A204.1 (cell line): Measurements from ENCODE around the gene GALNT17.
"Not testable (repeated sequence)": the region's sequence is repeated elsewhere in the genome, so short reads cannot be mapped to it uniquely, and the experiment has no call there.

Source experiments
- FAIRE-seq: peaks from 2 replicates; lab custom pipeline; 2012; peaks lifted over from hg19 to GRCh38; lab: Jason Lieb, UNC

GALNT17 gene

DNA sequence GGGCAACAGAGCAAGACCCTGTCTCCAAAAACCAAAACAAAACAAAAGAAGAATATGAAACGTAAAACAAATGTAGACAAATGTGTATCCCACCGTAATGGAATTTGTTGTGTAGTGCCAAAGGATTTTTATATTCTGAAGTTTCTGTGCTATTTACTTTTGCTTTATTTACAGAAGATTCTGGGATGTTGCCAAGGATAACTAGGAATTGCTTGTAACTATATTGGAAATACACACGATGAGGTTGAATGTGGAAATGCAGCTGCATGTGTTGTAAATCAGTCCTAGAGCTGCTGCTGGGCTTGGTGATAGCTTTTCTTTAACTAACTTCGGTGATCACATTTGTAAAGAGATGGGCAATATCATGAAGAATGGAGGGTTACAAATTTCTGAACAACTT lies 39.5 kb downstream of the GALNT17 start:
- no peak for FAIRE-seq

- FAIRE-seq, result no peak
These were observed 42.0 kb downstream of the GALNT17 start for GRCh38 chr7:71173955-71174354.

- no peak for FAIRE-seq
These were observed 50.5 kb downstream of the GALNT17 start for GRCh38 chr7:71182438-71182935.

DNA sequence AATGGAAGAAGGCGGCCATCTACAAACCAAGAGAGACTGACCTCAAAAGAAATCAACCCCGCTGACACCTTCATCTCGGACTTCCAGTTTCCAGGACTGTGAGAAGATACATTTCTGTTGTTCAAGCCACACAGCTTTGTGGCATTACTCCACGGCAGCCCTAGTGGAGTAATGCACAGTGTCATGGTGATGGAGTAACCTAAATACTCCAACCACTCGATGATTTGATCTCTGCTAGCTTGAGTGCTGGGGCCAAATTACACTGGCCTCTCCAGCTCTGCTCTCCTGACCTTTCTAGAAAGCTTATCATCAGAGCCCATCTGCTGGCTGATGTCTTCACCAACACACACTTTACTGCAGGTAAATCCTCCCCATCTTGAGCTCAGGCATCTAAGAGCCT lies 52.2 kb downstream of the GALNT17 start:
- FAIRE-seq, result no peak

DNA sequence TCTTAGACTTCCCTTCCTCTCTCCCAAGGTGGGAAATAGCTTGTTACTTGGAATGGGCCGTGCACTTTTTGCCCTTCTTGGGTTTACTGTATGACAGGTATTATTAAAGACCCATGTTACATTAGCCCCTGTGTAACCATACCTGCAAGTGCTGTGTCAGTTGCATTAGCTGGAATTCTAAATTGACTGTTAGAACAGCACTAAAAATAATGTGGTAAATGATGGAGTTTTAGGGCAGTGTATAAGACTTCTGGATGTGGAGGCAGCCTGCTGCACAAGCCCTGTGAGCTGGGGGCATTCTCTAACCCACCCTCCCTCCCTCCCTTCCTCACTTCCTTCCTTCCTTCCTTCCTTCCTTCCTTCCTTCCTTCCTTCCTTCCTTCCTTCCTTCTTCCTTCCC lies 52.7 kb downstream of the GALNT17 start:
- FAIRE-seq, result no peak

DNA sequence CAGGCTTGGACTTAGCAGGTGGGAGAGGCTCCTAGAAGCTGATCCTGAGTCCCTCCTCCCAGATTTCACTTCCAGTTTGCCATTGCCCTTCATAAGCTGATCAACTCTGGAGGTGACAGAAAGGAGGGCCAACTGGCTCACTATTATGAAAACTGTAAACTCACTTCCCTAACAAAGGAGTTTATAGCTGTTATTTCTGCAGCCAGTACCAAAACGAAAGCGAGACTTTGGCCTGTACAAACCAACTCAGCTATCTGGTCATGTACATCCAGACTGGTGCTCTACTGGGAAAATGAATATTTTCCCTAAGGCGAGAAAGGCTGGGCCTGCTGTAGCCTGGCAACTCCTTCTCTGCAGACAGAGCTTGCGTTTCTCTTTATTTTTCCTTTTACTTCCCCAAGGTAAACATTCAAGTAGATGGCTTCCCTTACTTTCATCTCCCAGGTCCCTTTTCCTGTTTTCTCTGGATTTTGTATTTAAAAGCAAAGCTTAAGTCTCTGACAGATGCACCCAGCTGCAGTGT lies 54.7 kb downstream of the GALNT17 start:
- FAIRE-seq, result no peak

DNA sequence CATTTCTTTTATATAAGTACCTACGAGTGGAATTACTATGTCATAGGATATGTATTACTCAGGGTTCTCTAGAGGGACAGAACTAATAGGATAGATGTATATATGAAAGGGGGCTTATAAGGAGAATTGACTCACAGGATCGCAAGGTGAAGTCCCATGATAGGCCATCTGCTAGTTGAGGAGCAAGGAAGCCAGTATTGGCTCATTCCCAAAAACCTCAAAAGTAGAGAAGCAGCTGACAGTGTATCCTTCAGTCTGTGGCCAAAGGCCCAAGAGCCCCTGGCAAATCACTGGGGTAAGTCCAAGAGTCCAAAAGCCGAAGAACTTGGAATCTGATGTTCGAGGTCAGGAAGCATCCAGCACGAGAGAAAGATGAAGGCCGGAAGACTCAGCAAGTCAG lies 59.8 kb downstream of the GALNT17 start:
- FAIRE-seq, result no peak

DNA sequence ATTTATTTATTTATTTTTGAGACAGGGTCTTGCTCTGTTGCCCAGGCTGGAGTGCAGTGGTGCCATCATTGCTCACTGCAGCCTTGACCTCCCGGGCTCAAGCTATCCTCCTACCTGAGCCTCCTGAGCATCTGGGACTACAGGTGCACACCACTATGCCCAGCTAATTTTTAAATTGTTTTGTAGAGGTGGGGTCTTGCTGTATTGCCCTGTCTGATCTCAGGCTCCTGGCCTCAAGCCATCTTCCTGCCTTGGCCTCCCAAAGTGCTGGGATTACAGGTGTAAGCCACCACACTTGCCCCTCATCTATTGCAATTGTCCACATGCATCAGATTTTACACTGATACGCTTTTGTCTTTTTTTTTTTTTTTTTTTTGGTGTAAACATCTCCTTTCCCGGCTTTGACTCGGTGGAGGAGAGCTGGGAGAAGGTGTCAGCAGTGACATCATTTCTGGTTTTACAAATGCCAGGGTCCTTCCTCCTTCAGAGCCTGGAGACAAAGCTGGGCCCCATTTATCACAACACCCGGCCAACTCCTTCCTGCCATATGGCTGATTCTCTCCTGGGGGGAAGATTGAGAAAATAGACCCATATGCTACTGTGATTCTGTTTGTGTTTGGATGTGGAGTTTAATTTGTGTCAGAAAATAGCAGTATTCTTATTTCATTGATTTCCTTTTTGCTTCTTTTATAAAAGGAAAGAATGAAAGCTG lies 61.3 kb downstream of the GALNT17 start:
- no peak for FAIRE-seq

DNA sequence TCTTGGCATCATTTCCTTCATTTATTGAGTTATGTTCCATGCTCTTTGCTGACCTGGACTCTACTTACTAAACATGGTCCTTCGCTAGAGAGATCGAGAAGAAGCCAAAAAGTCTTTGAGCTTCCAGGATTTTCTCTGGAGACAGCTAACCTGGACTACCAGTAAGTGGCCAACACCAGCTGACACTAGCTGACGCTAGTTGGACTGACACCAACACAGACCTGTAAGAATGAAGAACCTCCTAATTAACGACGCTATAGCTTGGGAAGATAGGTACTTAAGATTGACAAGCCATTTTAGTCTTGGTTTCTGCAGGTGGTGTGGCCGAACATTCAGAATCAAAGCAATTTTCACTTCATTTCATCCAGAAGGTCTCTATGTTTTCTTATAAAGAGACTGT lies 66.4 kb downstream of the GALNT17 start:
- no peak for FAIRE-seq

DNA sequence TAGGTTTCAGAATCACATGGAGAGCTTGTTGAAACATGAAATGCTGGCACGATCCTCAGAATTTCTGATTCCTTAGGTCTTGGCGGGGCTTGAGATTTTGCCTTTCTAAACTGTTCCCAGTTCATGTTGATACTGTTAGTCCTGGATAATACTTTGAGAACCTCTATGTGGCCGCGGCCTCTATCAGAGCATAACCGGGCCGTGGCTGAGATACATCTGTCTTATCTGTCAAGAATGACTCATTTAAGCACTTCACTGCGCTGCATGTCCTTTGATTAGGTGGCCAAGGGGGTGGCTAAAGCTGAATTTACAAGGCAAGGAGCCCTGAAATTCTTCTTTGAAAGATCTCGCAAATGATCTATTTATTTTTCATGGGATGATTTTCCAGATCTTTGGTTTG lies 66.9 kb downstream of the GALNT17 start:
- no peak for FAIRE-seq

- no peak for FAIRE-seq
These were observed 74.2 kb downstream of the GALNT17 start for GRCh38 chr7:71206184-71206583.

- no peak for FAIRE-seq
These were observed 76.9 kb downstream of the GALNT17 start for GRCh38 chr7:71208881-71209280.

DNA sequence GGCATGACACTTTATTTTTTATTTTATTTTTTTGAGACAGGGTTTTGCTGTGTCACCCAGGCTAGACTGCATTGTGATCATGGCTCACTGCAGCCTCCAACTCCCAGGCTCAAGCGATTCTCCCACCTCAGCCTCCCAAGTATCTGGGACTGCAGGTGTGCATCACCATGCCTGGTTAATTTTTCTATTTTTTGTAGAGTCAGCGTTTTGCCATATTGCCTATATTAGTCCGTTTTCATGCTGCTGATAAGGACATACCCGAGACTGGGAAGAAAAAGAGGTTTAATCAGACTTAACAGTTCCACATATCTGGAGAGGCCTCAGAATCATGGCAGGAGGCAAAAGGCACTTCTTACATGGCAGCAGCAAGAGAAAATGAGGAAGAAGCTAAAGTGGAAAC lies 77.5 kb downstream of the GALNT17 start:
- FAIRE-seq, result not testable (repeated sequence)

GRCh38 chr7:71210220-71210619 lies 78.3 kb downstream of the GALNT17 start:
- no peak for FAIRE-seq

DNA sequence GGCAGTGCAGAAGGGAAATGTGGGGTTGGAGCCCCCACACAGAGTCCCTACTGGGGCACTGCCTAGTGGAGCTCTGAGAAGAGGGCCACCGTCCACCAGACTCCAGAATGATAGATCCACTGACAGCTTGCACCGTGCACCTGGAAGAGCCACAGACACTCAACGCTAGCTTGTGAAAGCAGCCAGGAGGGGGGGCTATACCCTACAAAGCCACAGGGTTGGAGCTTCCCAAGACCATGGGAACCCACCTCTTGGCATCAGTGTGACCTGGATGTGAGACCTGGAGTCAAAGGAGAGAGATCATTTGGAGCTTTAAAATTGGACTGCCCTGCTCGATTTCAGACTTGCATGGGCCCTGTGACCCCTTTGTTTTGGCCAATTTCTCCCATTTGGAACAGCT lies 80.5 kb downstream of the GALNT17 start:
- FAIRE-seq, result not testable (repeated sequence)

DNA sequence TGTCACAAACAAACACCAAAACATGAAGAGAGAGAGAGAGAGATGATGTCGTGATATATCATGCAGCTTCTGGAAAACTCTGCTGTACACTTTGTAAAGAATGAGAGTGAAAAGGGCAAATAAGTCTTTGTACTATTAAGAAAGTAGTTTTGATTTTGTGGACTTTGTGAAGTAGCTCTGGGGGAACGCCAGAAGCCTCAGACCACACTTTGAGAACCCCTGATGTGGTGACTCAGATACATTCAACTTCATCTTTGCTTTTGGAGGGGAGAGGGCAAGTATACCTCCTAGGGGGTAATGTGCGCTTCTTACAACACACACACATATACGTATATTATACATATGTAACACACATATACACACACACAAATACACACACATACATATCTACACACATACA lies 84.3 kb downstream of the GALNT17 start:
- no peak for FAIRE-seq

DNA sequence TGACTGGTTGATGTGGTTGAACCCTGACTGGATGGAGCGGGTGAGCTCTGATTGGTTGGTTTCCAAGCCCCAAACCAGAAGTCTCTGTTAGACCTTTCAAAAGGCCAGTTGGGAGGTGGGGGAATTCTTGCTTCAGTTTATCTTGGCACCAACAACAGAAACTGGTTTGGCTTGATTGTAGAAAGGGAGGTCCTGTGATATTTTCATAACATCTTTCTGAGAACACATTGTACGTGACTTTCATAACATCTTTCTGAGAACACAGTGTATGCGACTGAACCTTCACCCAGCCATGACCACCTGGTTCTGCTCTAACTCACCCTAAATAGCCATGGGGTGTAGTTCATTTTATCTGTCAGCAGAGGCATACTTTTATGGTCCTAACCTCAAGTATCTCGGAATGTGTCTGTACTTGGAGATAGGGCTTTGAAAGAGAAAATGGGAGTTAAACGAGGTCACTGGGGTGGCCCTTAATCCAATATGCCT lies 88.3 kb downstream of the GALNT17 start:
- no peak for FAIRE-seq

- FAIRE-seq, result no peak
These were observed 89.1 kb downstream of the GALNT17 start for GRCh38 chr7:71221049-71221448.

- FAIRE-seq, result no peak
These were observed 89.6 kb downstream of the GALNT17 start for GRCh38 chr7:71221549-71221948.

- no peak for FAIRE-seq
These were observed 95.2 kb downstream of the GALNT17 start for GRCh38 chr7:71227126-71227525.

GRCh38 chr7:71229148-71229547 lies 97.2 kb downstream of the GALNT17 start:
- no peak for FAIRE-seq

GRCh38 chr7:71229699-71230098 lies 97.8 kb downstream of the GALNT17 start:
- FAIRE-seq, result no peak

- no peak for FAIRE-seq
These were observed 103.3 kb downstream of the GALNT17 start for GRCh38 chr7:71235253-71235652.
